ENCODE data around the gene DLGAP4. TPM values are rescaled to one million over a fixed set of nuclear protein-coding genes. Genes with fewer than 3 reads are reported as not detected.

Gene DLGAP4
- total and polyA plus RNA-seq, 9 donors, result 18.2 to 75.9 (median 53.1) TPM

DNA sequence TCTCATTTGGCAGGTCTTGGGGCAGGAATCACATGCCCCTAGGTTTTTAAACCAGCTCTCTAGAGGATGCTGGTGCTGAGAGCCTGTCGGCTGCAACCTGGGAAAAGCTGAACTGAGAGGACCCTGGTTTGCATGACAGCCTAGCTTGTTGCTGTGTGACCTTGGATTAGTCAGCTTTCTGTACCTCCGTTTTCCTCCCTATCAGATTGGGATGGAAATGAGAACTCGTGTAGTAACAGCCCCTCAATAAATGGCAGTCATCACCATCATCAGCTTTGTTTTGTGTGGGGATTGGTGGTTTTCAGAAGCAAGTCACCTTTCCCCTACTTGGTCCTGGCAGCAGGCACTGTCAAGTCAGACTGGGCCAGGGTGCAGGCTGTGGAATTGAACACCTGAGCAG is 159.9 kb downstream of the DLGAP4 start:
- peaks cover 28% of the 10 kb centered on the region for H3K4me1 ChIP-seq (ENCODE audit: insufficient read depth)
- WGBS, 3 donors, result 23 to 26% (median 25%) methylated on average over 3 of the region's 3 CpGs
- TF ChIP-seq, protein P1, sequence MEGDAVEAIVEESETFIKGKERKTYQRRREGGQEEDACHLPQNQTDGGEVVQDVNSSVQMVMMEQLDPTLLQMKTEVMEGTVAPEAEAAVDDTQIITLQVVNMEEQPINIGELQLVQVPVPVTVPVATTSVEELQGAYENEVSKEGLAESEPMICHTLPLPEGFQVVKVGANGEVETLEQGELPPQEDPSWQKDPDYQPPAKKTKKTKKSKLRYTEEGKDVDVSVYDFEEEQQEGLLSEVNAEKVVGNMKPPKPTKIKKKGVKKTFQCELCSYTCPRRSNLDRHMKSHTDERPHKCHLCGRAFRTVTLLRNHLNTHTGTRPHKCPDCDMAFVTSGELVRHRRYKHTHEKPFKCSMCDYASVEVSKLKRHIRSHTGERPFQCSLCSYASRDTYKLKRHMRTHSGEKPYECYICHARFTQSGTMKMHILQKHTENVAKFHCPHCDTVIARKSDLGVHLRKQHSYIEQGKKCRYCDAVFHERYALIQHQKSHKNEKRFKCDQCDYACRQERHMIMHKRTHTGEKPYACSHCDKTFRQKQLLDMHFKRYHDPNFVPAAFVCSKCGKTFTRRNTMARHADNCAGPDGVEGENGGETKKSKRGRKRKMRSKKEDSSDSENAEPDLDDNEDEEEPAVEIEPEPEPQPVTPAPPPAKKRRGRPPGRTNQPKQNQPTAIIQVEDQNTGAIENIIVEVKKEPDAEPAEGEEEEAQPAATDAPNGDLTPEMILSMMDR (IDR thresholded peaks at IDR 0.05), result no peak
- TF ChIP-seq POLR2A (IDR thresholded peaks at IDR 0.05), result no peak
- TF ChIP-seq EP300 (IDR thresholded peaks at IDR 0.05), result no peak
- no peak overlapping the region for H3K4me3 ChIP-seq
- H3K36me3 ChIP-seq, result no peaks in the 10 kb centered on the region
- H3K27ac ChIP-seq, result peak overlapping the region in 1 of 2 donors; percentile 9
- H3K27me3 ChIP-seq, result no peaks in the 10 kb centered on the region
- DNase-seq, result no peak
- no peaks in the 10 kb centered on the region for H3K9me3 ChIP-seq
- intact Hi-C loops (cut with DNase I), result loop anchor here in 1 of 4 donors (5.0 to 10.0 kb wide), 2 partner anchors 76 to 129 kb away; partner anchors contain the start of gene MYL9

- Histone ChIP-seq H3K27ac (no peak overlapping the region), H3K36me3 (no peaks in the 10 kb centered on the region), H3K4me1 (ENCODE audit: insufficient read depth) (peaks cover 28% of the 10 kb centered on the region), H3K27me3 (no peaks in the 10 kb centered on the region), H3K4me3 (no peak overlapping the region), H3K9me3 (no peaks in the 10 kb centered on the region)
- DNase-seq, result peak in 4 of 5 donors; percentile 47 to 60 (median 49)
- intact Hi-C loops (cut with DNase I), result loop anchor here in 1 of 4 donors (5.0 to 10.0 kb wide), 2 partner anchors 75 to 127 kb away; partner anchors contain the start of gene MYL9
- 37 to 43% (median 37%) methylated on average over 8 of the region's 8 CpGs for WGBS, 3 donors
- TF ChIP-seq, protein P1 (IDR thresholded peaks at IDR 0.05), result no peak
- TF ChIP-seq EP300 (IDR thresholded peaks at IDR 0.05) (no peak), POLR2A (IDR thresholded peaks at IDR 0.05) (no peak)
Observed at GRCh38 chr20:36467076-36467999, 161.2 kb downstream of the DLGAP4 start.

DNA sequence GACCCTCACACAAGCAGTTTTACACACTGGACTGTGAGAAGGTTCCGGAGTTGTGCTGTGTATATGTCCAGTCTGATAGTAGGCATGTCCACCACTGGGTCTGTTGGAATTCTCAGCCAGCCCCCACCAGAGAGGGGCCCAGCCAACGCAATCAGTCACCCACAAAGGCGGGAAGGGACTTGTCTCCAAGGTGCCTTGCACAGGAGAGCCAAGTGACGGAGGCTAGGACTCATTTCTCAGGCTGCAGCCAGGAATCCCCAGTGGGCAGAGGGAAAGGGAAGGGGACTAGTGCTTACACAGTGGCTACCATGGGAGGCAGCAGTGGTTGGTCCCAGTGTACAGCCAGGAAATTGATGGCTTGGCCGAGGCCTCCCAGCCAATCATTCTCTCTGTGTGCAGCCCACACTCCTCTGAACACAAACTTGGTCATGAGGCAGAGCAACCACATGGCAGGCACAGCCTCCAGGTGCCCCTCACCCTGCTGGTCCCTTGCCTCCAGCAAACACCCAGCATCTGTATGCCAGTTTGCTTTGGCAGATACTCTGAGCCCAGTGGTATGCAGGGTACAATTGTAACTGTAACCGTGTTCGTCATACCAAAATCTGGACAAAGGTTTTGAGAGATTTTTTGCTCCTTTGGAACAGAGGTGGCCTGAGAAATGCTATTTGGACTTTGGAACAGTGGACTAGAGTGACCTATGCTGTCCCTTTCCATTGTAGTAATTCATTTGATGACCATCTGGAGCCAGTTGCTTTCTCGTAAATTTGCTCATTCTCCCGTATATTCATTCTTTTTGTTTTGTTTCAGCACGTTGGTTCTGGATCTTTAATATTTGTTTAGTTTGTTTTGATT is 162.2 kb downstream of the DLGAP4 start:
- H3K27ac ChIP-seq, result peak overlapping the region in 1 of 2 donors; percentile 13
- H3K27me3 ChIP-seq, result no peaks in the 10 kb centered on the region
- H3K4me1 ChIP-seq (ENCODE audit: insufficient read depth), result peaks cover 35% of the 10 kb centered on the region
- TF ChIP-seq POLR2A (IDR thresholded peaks at IDR 0.05), result no peak
- no peak for TF ChIP-seq EP300 (IDR thresholded peaks at IDR 0.05)
- TF ChIP-seq, protein P1 (IDR thresholded peaks at IDR 0.05), result no peak
- DNase-seq, result no peak
- 63 to 69% (median 67%) methylated on average over 10 of the region's 10 CpGs for WGBS, 3 donors
- no peak overlapping the region for H3K4me3 ChIP-seq
- no peaks in the 10 kb centered on the region for H3K9me3 ChIP-seq
- H3K36me3 ChIP-seq, result no peaks in the 10 kb centered on the region
- intact Hi-C loops (cut with DNase I), result loop anchor here in 1 of 4 donors (5.0 to 10.0 kb wide), 2 partner anchors 74 to 126 kb away; partner anchors contain the start of gene MYL9

- Histone ChIP-seq H3K4me3 (no peak overlapping the region), H3K36me3 (no peaks in the 10 kb centered on the region), H3K4me1 (ENCODE audit: insufficient read depth) (peaks cover 45% of the 10 kb centered on the region), H3K27ac (no peak overlapping the region), H3K9me3 (no peaks in the 10 kb centered on the region), H3K27me3 (no peaks in the 10 kb centered on the region)
- 28 to 34% (median 31%) methylated on average over 2 of the region's 2 CpGs for WGBS, 3 donors
- TF ChIP-seq, protein P1 (IDR thresholded peaks at IDR 0.05), result no peak
- no peak for TF ChIP-seq EP300 (IDR thresholded peaks at IDR 0.05)
- no peak for TF ChIP-seq POLR2A (IDR thresholded peaks at IDR 0.05)
- intact Hi-C loops (cut with DNase I), result loop anchor here in 1 of 4 donors (5.0 to 10.0 kb wide), 2 partner anchors 72 to 125 kb away; partner anchors contain the start of gene MYL9
- no peak for DNase-seq
Observed at GRCh38 chr20:36469973-36470372, 163.8 kb downstream of the DLGAP4 start.

Measured in ovary (tissue), 9 donors.